Measurements from ENCODE around the gene LDLRAD4.

GRCh38 chr18:13559754-13560153 is 341.2 kb downstream of the LDLRAD4 start:
- TF ChIP-seq SP1 (IDR thresholded peaks at IDR 0.05): no peak
- no peak for TF ChIP-seq PKNOX1 (IDR thresholded peaks at IDR 0.05)
- no peak for TF ChIP-seq FOXM1 (IDR thresholded peaks at IDR 0.05; ENCODE audit: borderline replicate concordance)
- no peak for TF ChIP-seq ARNT (IDR thresholded peaks at IDR 0.05)
- TF ChIP-seq FOXK2 (IDR thresholded peaks at IDR 0.05): no peak
- no peak for TF ChIP-seq L3MBTL2 (conservative IDR thresholded peaks at IDR 0.05)
- no peak for TF ChIP-seq LEF1 (IDR thresholded peaks at IDR 0.05; ENCODE audit: borderline replicate concordance)
- TF ChIP-seq SUZ12 (IDR thresholded peaks at IDR 0.05): no peak
- no peak for TF ChIP-seq FOXA1 (IDR thresholded peaks at IDR 0.05)
- no peak for TF ChIP-seq HDGF (IDR thresholded peaks at IDR 0.05; ENCODE audit: borderline replicate concordance)
- TF ChIP-seq BHLHE40 (IDR thresholded peaks at IDR 0.05; ENCODE audit: borderline replicate concordance): no peak
- TF ChIP-seq TARDBP (IDR thresholded peaks at IDR 0.05): no peak
- TF ChIP-seq NFRKB (IDR thresholded peaks at IDR 0.05): no peak

Measured in HEK293T (cell line).